Stimulated activated CD8-positive, alpha-beta memory T cell treated with anti-CD3 and anti-CD28 coated beads, Interleukin-4, amount 100 ng/mL, for 1 hour (primary cell): ENCODE data around the gene COL4A2.
"Not testable (repeated sequence)": the region's sequence is repeated elsewhere in the genome, so short reads cannot be mapped to it uniquely, and the experiment has no call there.

Experiments
- DNase-seq, 2 donors: peaks; one replicate each; pipeline ENCODE4 v3.0.0-alpha.2; 2020; ENCODE audit warnings: low read depth in 2 of 2, low spot score in 1 of 2

COL4A2 gene

DNA sequence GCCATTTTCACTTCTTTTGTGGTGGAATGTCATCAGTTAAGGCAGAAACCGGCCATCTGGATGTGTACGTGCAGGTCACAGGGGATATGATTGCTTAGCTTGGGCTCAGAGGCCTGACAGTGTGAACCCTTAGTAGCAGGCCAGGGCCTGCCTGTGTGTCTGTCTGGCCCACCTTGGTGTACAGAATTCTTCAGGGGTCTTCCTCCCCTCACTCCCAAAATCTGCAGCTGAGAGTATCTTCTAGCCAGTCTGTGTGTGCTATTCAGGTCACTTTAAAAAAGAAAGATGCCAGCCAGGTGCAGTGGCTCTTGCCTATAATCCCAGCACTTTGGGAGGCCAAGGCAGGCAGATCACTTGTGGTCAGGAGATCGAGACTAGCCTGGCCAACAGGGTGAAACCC is 179.8 kb downstream of the COL4A2 start:
- DNase-seq = not testable (repeated sequence)

DNA sequence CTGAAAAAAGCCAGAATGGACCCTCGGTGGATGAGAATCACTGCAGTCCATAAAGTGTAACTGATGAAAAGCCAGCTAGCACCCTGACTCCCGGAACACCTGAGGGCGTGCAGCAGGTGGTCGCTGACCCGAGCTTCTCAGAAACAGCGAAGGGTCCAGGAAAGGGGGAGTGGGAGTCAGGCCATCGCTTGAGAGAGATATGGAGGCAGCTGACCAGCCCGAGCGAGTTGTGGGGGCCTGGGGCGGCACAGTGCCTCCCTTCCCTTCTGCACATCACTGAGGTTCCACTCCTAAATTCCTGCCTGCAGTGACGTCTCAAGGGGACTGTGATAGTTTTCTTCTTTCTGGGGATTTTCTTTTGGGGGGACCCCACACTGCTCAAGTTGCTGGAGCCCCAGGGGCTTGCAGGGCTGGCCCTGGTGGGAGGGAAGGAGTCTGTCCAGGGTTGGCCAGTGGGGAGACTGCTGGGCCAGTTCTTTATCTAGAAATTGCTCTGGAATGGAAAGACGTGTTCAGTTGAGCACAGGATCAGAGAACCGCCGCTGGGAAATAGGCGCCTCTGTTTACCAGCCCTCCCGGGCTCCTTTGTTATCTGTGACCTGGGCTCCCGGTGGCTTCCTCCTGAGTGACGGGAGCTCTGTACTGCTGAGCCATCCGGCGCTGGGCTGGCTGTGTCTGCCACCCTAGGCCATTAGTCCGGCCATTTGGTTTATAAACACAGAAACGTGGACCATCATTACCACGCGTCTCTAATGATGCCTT is 183.1 kb downstream of the COL4A2 start:
- no peak for DNase-seq

DNA sequence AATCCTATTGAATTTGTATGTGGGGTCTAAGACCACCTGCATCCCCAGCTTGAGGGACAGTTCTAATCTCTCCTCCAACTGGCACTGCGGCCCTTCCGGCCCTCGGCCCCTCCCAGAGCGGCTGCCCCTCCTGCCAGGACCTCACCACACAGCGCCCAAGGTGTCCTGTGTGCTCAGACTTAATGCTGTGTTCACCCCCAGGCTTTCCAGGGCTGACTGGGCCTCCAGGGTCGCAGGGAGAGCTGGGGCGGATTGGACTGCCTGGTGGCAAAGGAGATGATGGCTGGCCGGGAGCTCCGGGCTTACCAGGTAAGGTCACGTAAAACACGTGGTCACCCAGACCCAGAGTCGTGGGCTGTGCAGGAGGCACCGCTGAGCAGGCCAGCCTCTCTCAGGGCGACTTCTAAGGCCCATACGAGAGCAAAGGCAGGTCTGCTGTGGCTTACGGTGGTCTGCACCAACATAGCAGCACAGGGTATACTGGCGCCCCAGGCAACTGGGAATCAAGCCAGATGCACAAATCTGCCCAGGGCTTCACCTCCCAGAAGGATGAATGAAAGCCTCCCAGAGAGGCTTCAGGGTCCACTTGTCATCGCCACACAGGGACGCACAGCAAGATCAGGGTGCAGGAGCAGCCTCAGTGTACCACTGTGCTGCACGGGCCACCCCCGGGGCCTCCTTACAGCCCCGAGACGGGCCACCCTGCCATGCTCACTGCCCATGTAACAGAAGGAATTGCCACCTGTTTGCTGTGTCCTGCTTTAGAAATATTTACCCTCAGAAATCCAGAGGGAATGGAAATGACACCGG is 185.0 kb downstream of the COL4A2 start:
- DNase-seq = no peak

- no peak for DNase-seq
Measured at GRCh38 chr13:110492679-110493593, 185.9 kb downstream of the COL4A2 start.

DNA sequence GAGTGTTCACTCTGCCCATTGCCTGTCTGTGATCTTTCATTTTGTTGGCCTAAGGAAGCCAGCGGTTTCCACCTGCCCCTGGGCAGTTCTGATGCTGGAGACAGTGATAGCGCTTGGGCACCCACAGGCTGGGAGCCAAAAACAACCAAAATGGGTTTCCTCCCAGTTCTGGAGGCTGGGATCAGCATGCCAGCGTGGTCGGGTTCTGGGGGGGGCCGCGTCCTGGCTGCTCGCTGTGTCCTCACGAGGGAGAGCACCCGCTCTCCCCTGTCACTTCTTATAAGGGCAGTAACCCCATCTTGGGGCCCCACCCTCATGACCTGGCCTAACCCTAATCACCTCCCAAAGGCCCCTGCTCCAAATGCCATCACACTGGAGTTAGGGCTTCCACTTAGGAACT is 186.5 kb downstream of the COL4A2 start:
- no peak for DNase-seq

DNA sequence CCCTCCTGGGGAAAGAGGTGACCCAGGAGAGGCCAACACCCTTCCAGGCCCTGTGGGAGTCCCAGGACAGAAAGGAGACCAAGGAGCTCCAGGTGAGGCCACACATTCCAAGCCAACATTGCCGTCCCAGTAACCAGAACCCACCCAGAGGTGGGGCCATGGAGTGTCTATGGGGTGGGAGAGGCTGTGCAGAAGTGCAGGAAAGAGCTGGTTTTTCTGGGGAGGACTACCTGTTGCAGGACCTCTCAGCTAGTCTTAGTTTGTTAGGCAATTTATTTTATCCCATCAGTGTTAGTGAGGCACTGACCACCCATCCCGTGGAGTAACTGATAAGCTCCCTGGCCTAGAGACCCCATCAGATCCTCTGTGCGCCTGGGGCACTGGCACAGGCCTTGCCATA is 188.3 kb downstream of the COL4A2 start:
- DNase-seq = no peak

- no peak for DNase-seq
Measured at GRCh38 chr13:110495881-110496280, 188.8 kb downstream of the COL4A2 start.

GRCh38 chr13:110496281-110496680 is 189.2 kb downstream of the COL4A2 start:
- DNase-seq = no peak

- no peak for DNase-seq
Measured at GRCh38 chr13:110497003-110497402, 189.9 kb downstream of the COL4A2 start.

DNA sequence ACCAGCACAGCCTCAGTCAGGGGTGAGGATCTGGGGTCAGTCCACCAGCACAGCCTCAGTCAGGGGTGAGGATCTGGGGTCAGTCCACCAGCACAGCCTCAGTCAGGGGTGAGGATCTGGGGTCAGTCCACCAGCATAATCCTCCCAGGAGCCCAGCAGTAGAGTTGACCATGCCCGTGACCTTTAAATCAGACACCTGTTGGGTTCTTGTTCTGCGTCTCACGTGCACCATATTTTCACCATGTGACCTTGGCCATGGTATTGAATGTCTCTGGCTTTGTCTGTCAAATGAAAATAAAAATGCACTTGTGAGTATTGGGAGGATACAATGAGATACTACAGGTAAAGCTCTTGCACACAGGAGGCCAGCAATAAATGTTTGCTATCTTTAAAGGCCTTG is 190.8 kb downstream of the COL4A2 start:
- DNase-seq = not testable (repeated sequence)

GRCh38 chr13:110498327-110498726 is 191.2 kb downstream of the COL4A2 start:
- no peak for DNase-seq

GRCh38 chr13:110498765-110499164 is 191.7 kb downstream of the COL4A2 start:
- no peak for DNase-seq

GRCh38 chr13:110499621-110500281 is 192.7 kb downstream of the COL4A2 start:
- no peak for DNase-seq

GRCh38 chr13:110500341-110500740 is 193.3 kb downstream of the COL4A2 start:
- no peak for DNase-seq

DNA sequence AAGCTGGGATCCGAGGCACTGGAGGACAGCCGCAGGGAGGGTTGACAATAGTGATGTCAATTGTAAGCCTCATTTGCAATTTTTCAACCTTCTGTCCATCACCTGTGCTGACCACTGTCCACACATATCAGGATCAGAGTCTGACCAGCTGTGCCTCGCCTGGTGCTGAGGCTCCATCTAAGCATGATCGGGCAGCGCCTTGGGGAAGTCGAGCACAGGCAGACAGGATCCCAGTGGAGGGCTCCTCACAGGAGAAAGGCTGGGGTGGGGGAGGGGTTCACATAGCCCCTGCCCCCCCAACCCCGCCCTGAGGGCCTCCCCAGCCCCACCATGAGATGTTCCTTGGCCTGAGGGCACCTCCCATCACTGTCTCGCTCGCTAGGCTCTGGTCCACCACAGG is 194.1 kb downstream of the COL4A2 start:
- no peak for DNase-seq

- DNase-seq = no peak
Measured at GRCh38 chr13:110503037-110503901, 196.2 kb downstream of the COL4A2 start.

DNA sequence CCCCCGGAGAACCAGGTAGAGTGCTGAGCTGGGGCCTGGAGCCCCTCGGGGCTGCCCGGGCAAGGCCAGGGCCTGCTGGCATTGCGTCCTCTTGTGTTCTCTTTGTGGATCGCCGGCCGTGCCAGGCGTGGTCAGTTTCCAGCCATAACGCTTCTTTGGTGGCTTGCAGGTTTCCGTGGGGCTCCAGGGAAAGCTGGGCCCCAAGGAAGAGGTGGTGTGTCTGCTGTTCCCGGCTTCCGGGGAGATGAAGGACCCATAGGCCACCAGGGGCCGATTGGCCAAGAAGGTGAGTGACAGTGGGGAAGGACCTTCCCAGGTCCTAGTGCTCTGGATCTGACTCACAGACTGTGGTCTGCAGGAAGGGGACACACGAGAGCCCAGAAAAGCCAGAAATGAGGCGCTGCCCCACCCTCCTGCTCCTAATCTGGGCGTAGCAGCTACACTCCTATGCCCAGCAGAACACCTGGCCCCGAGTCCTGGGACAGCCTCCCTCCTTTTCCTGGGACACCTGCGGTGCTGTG is 197.0 kb downstream of the COL4A2 start:
- no peak for DNase-seq

DNA sequence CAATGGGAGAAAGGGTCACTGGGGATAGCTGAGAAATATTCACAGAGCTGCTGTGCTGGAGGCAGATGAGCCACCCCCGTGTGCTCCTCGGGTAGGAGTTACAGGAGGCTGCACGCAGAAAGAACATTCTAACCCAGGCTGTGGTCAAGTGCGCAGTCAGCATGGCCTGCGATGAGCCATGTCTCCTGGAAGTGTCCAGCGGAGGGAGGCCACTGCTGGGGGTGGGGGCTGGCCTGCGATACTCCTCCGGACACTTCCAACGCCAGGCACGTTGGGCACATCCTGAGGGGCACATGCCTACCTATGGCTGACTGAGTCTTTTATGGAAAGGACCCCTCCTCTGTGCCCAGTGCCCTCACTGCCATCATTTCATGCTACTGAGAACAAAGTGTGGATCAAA is 198.5 kb downstream of the COL4A2 start:
- no peak for DNase-seq

GRCh38 chr13:110506396-110506795 is 199.3 kb downstream of the COL4A2 start:
- no peak for DNase-seq
